H9 (cell line): ENCODE data around the gene VAMP3. TPM values are rescaled to one million over a fixed set of nuclear protein-coding genes. Genes with fewer than 3 reads are reported as not detected.
A peak's percentile ranks its signal among the peaks of the same experiment; 100 is the strongest.

Source experiments
- DNase-seq: peaks from one replicate; pipeline ENCODE4 v3.0.0-alpha.2; 2017
- H2AFZ ChIP-seq: one replicate; pipeline ENCODE4 v1.6.1; 2013; ENCODE audit warnings: mild to moderate bottlenecking, low read length, control low read depth, moderate library complexity
- H2AK5ac ChIP-seq: 2 replicates; pipeline ENCODE4 v1.6.1; 2013; ENCODE audit warnings: low read length, control low read depth, mixed read lengths; ENCODE audit not compliant: insufficient read length
- H2BK120ac ChIP-seq: one replicate; pipeline ENCODE4 v1.6.1; 2013; ENCODE audit warnings: low read depth, mild to moderate bottlenecking, low read length, control low read depth, inconsistent platforms; ENCODE audit not compliant: poor library complexity, severe bottlenecking
- H2BK12ac ChIP-seq: 2 replicates; pipeline ENCODE4 v1.6.1; 2013; ENCODE audit warnings: low read length, control low read depth, mixed read lengths, low read depth; ENCODE audit not compliant: insufficient read length
- H2BK15ac ChIP-seq: 2 replicates; pipeline ENCODE4 v1.6.1; 2013; ENCODE audit warnings: low read depth, low read length, control low read depth
- H2BK20ac ChIP-seq: one replicate; pipeline ENCODE4 v1.6.1; 2013; ENCODE audit warnings: low read depth, mild to moderate bottlenecking, low read length, control low read depth, inconsistent platforms; ENCODE audit not compliant: poor library complexity, severe bottlenecking
- H2BK5ac ChIP-seq: 2 replicates; pipeline ENCODE4 v1.6.1; 2013; ENCODE audit warnings: low read length, control low read depth, mixed read lengths; ENCODE audit not compliant: insufficient read length
- H3K14ac ChIP-seq: 2 replicates; pipeline ENCODE4 v1.6.1; 2013; ENCODE audit warnings: low read length, control low read depth; ENCODE audit not compliant: insufficient read depth
- H3K18ac ChIP-seq: 2 replicates; pipeline ENCODE4 v1.6.1; 2013; ENCODE audit warnings: low read depth, mild to moderate bottlenecking, mixed read lengths, low read length, control low read depth; ENCODE audit not compliant: insufficient read length
- H3K23ac ChIP-seq: 2 replicates; pipeline ENCODE4 v1.6.1; 2013; ENCODE audit warnings: low read length, control low read depth, mixed read lengths, low read depth; ENCODE audit not compliant: insufficient read length
- H3K23me2 ChIP-seq: 2 replicates; pipeline ENCODE4 v1.6.1; 2013; ENCODE audit warnings: low read depth, mild to moderate bottlenecking, mixed read lengths, low read length, control low read depth; ENCODE audit not compliant: insufficient read length, poor library complexity, severe bottlenecking
- H3K27ac ChIP-seq: 2 replicates; pipeline ENCODE4 v1.5.1; 2013; ENCODE audit warnings: low read length, control low read depth, mixed read lengths, low read depth; ENCODE audit not compliant: insufficient read length
- H3K27me3 ChIP-seq: 2 replicates; pipeline ENCODE4 v1.6.1; 2013; ENCODE audit warnings: low read length, control low read depth, inconsistent platforms; ENCODE audit not compliant: insufficient read depth
- H3K4ac ChIP-seq: 2 replicates; pipeline ENCODE4 v1.6.1; 2013; ENCODE audit warnings: low read depth, mild to moderate bottlenecking, control low read depth, inconsistent platforms, low read length, moderate library complexity
- H3K4me1 ChIP-seq: 2 replicates; pipeline ENCODE4 v1.6.1; 2013; ENCODE audit warnings: low read length, control low read depth, inconsistent platforms; ENCODE audit not compliant: insufficient read depth
- H3K4me2 ChIP-seq: 2 replicates; pipeline ENCODE4 v1.6.1; 2013; ENCODE audit warnings: low read length, control low read depth, mixed read lengths; ENCODE audit not compliant: insufficient read length, insufficient read depth
- H3K56ac ChIP-seq: 2 replicates; pipeline ENCODE4 v1.6.1; 2013; ENCODE audit warnings: low read depth, mild to moderate bottlenecking, mixed read lengths, low read length, control low read depth; ENCODE audit not compliant: insufficient read length
- H3K79me1 ChIP-seq: 2 replicates; pipeline ENCODE4 v1.6.1; 2013; ENCODE audit warnings: low read depth, mild to moderate bottlenecking, moderate library complexity, low read length, control low read depth, inconsistent platforms; ENCODE audit not compliant: insufficient read depth, poor library complexity, severe bottlenecking
- H3K79me2 ChIP-seq: 2 replicates; pipeline ENCODE4 v1.6.1; 2013; ENCODE audit warnings: low read length, control low read depth, inconsistent platforms; ENCODE audit not compliant: insufficient read depth
- H3K9ac ChIP-seq: 2 replicates; pipeline ENCODE4 v1.6.1; 2013; ENCODE audit warnings: low read length, control low read depth, mixed read lengths; ENCODE audit not compliant: insufficient read length; ENCODE audit errors: extremely low read depth
- H3K9me3 ChIP-seq: one replicate; pipeline ENCODE4 v1.6.1; 2013; ENCODE audit warnings: low read depth, low read length, inconsistent platforms; ENCODE audit not compliant: control insufficient read depth
- H3T11ph ChIP-seq: one replicate; pipeline ENCODE4 v1.6.1; 2013; ENCODE audit warnings: mild to moderate bottlenecking, low read length, control low read depth, inconsistent platforms
- H4K20me1 ChIP-seq: one replicate; pipeline ENCODE4 v1.6.1; 2013; ENCODE audit not compliant: control insufficient read depth, insufficient read length, insufficient read depth
- H4K5ac ChIP-seq: 2 replicates; pipeline ENCODE4 v1.6.1; 2013; ENCODE audit warnings: low read depth, mild to moderate bottlenecking, mixed read lengths, low read length, control low read depth; ENCODE audit not compliant: insufficient read length
- H4K8ac ChIP-seq: replicated peaks from 2 replicates; pipeline ENCODE4 v1.6.1; 2013; ENCODE audit warnings: low read length, control low read depth, mixed read lengths, low read depth; ENCODE audit not compliant: insufficient read length
- H4K91ac ChIP-seq: 2 replicates; pipeline ENCODE4 v1.6.1; 2013; ENCODE audit warnings: low read depth, mild to moderate bottlenecking, moderate library complexity, mixed read lengths, low read length, control low read depth; ENCODE audit not compliant: insufficient read length
- H3K27ac Mint-ChIP-seq, 3 experiments: 2 replicates in 2 of 3; 3 replicates in 1 of 3; pipeline ENCODE4 v1.8.0; 2020 to 2021; ENCODE audit warnings: mixed read lengths in 3 of 3, mild to moderate bottlenecking in 1 of 3, moderate library complexity in 1 of 3
- H3K27me3 Mint-ChIP-seq: 2 replicates; pipeline ENCODE4 v1.8.0; 2021; ENCODE audit warnings: low read depth, mild to moderate bottlenecking, moderate library complexity, mixed read lengths
- H3K36me3 Mint-ChIP-seq, 3 experiments: 2 replicates in 2 of 3; 3 replicates in 1 of 3; pipeline ENCODE4 v1.8.0; 2020 to 2021; ENCODE audit warnings: low read depth in 3 of 3, mixed read lengths in 3 of 3; ENCODE audit not compliant: insufficient read depth in 1 of 3
- H3K4me1 Mint-ChIP-seq, 2 experiments: 2 replicates each; pipeline ENCODE4 v1.8.0; 2020; ENCODE audit warnings: mixed read lengths in 2 of 2
- H3K4me3 Mint-ChIP-seq, 2 experiments: 2 replicates in 1 of 2; 3 replicates in 1 of 2; pipeline ENCODE4 v1.8.0; 2020 to 2021; ENCODE audit warnings: mild to moderate bottlenecking in 2 of 2, mixed read lengths in 2 of 2, moderate library complexity in 1 of 2
- H3K9me3 Mint-ChIP-seq, 2 experiments: 2 replicates in 1 of 2; 3 replicates in 1 of 2; pipeline ENCODE4 v1.8.0; 2020; ENCODE audit warnings: mild to moderate bottlenecking in 2 of 2, mixed read lengths in 2 of 2, moderate library complexity in 1 of 2
- WGBS: extraction: QIAGEN DNeasy Blood & Tissue Kit; methylation state at CpG from one replicate; pipeline ENCODE4 v1.1.7; 2013; ENCODE audit warnings: missing lambda C conversion rate, low lambda C conversion rate, mixed read lengths; ENCODE audit not compliant: insufficient read length; ENCODE audit errors: extremely low coverage; 5-methylcytosine and 5-hydroxymethylcytosine counted together
- total RNA-seq: library from RNA; stranded (reverse); gene quantifications from 2 replicates; pipeline ENCODE4 v1.2.1, GENCODE V29; 2021
- TF ChIP-seq, protein P1 (sequence below): fragments of 200-600 bp; sonication (generic); conservative IDR thresholded peaks from 3 replicates; pipeline ENCODE4 v1.8.0; 2021; ENCODE audit warnings: antibody characterized with exemption, mild to moderate bottlenecking

Gene VAMP3
- total RNA-seq, 1 experiment from 2014 or later = 42.9 TPM

DNA sequence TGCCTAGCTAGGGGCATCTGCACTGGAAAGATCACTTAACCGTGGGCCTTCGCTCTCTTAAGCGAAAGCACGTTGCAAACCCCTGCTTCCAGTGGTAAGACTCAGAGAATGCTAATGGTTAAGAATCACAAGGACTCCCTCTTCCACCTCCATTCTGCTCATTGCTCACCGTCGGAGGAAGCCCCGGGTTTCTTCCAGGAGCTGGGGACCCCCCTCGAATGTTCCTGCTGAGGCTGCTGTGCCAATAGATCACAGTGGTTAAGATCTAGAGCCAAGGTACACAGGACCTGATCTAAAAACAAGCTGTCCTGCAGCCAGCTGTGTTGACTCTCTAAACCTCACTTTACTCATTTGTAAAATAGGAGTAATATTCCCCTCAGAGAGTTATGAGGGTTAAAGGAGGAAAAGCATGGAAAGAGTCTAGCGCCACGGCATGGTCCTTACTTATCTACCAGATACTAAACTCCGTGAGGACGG lies 765 bp downstream of the VAMP3 start:
- H3K27me3 Mint-ChIP-seq = no peaks in the 10 kb centered on the region
- Histone ChIP-seq H3K79me2 (peaks cover 3% of the 10 kb centered on the region; the same call in 1 of the 2 replicates), H3K14ac (no peak overlapping the region), H3K18ac (no peak overlapping the region), H3K9ac (peak overlapping the region; percentile 73), H2AFZ (no peak overlapping the region), H3K23me2 (peaks cover 7% of the 10 kb centered on the region), H4K91ac (no peak overlapping the region), H4K8ac (no peak overlapping the region), H3K23ac (no peak overlapping the region), H3K27ac (no peak overlapping the region), H2BK12ac (no peak overlapping the region), H3K27me3 (no peaks in the 10 kb centered on the region), H3K4me2 (peak overlapping the region; percentile 87), H3K4me1 (peaks cover 3% of the 10 kb centered on the region; the same call in 1 of the 2 replicates), H4K20me1 (no peaks in the 10 kb centered on the region), H2BK5ac (no peak overlapping the region), H2BK20ac (no peak overlapping the region), H2BK120ac (no peak overlapping the region), H4K5ac (no peak overlapping the region), H3K56ac (no peak overlapping the region), H2BK15ac (no peak overlapping the region), H3K4ac (no peak overlapping the region), H3K79me1 (peaks cover 5% of the 10 kb centered on the region), H3T11ph (no peak overlapping the region), H2AK5ac (no peak overlapping the region), H3K9me3 (no peaks in the 10 kb centered on the region)
- WGBS = no CpG with 5 or more reads among the region's 12 CpGs
- H3K9me3 Mint-ChIP-seq = no peaks in the 10 kb centered on the region; a peak in 1 of 5 replicates
- H3K4me1 Mint-ChIP-seq = peaks cover 10 to 11% of the 10 kb centered on the region in 2 experiments
- DNase-seq = no peak
- TF ChIP-seq, protein P1, sequence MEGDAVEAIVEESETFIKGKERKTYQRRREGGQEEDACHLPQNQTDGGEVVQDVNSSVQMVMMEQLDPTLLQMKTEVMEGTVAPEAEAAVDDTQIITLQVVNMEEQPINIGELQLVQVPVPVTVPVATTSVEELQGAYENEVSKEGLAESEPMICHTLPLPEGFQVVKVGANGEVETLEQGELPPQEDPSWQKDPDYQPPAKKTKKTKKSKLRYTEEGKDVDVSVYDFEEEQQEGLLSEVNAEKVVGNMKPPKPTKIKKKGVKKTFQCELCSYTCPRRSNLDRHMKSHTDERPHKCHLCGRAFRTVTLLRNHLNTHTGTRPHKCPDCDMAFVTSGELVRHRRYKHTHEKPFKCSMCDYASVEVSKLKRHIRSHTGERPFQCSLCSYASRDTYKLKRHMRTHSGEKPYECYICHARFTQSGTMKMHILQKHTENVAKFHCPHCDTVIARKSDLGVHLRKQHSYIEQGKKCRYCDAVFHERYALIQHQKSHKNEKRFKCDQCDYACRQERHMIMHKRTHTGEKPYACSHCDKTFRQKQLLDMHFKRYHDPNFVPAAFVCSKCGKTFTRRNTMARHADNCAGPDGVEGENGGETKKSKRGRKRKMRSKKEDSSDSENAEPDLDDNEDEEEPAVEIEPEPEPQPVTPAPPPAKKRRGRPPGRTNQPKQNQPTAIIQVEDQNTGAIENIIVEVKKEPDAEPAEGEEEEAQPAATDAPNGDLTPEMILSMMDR = no peak
- peak overlapping the region; percentile 60 to 90 (median 64); a peak in 3 of 7 replicates for H3K27ac Mint-ChIP-seq
- peak overlapping the region; percentile 81 to 90 for H3K4me3 Mint-ChIP-seq
- H3K36me3 Mint-ChIP-seq = peaks cover 17 to 29% (median 28%) of the 10 kb centered on the region in 3 experiments
